GM21447 (cell line): Measurements from ENCODE around the gene NPAS3.

Experiments used
- ATAC-seq: cut with Tn5 transposase; IDR thresholded peaks from one replicate; pipeline ENCODE4 v1.9.1; 2021; ENCODE audit not compliant: unreplicated experiment

The NPAS3 gene

DNA sequence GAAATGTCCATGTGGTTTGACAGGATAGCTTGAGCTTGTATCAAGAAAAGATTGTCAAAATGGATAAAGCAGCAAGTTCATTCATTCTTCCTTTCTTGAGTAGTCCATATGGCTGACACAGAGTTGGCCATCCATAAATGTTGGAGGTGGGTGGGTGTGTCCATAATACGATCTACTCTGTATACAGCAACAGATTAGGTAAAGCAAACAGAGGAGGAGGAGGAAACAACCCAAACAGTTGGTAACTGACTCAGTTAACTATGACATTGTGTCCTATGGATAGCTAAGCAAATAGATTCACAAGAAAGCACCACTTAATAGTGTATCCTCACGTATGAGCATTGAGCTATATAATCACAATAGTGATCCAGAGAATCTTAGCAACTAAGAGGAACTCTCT, 868.2 kb downstream of the NPAS3 start:
- ATAC-seq, result no peak

DNA sequence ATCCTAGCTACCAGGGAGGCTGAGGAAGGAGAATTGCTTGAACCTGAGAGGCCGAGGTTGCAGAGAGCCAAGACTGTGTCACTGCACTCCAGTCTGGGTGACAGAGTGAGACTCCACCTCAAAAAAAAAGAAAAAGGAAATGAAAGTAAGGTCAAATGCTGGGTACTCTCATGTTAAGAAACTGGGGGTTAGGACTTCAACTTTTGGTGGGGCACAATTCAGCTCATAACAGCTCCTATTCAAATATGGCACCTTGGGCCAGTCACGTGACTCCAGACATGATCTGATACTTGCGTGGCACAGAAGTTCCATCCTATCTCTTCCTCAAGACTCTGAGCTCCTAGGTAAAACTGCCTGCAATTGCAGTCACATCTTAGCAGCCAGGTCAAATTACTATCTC, 869.5 kb downstream of the NPAS3 start:
- ATAC-seq, result no peak

DNA sequence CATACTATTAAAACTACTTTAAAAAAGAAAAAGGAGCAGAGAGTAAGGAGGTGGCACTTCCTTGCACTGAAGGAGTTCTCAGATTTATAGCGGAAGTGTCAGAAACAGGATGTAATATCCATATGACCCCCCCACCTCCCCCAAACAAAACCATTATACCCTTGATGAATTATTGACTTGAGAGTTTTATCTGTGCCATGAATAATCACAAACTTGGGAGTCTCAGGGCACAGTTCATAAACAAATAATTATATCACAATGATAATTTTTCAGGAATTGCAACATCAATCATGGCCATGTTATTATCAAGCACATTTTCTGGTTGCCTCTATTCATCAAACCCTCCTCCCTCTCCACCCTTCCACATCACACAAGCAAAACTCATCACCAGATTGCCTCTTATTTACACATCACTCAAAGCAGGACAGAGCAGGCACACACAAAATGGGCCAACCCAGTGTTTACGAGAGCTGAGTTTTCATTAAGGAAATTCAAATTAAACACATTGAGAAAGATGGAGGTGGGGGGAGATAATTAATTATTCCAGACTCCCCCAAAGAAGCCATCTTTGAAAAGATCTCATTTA, 870.8 kb downstream of the NPAS3 start:
- ATAC-seq, result no peak

DNA sequence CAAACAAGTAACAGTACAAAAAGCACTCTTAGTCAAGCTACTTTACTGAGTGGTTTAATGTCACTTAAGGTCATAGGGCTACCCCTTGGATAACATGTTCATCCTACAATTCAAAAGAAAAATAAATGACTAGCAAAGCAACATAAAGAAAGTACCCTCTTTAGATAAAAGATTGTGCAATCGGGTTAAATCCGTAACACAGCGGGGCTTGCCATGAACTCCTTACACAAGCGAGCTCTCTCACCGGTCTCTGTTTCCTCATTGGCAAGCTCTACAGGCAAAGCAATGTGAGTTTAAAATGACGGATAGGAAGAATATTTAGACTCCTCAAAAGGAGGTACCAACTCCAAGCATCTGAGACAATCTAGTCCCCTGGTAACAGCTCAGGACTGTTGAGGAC, 871.6 kb downstream of the NPAS3 start:
- ATAC-seq, result no peak

DNA sequence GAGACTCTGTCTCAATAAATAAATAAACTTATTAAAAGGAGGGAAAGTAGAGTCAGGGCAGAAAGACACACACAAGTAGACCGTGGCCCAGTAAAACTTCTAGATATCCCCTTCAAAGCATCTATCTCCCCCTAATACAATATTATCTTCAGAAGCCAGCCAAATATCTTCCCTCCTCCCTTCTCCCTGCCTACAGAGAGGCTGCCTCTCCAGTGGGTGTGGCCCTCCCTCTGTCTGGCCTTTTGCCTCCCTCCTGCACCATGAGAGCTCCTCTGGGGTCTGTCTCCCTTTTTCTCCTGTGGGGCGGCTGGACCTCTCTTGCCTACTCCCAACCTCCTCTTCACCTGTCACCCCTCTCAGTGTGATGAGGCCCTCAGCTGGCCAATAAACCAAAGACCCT, 873.0 kb downstream of the NPAS3 start:
- ATAC-seq, result no peak

DNA sequence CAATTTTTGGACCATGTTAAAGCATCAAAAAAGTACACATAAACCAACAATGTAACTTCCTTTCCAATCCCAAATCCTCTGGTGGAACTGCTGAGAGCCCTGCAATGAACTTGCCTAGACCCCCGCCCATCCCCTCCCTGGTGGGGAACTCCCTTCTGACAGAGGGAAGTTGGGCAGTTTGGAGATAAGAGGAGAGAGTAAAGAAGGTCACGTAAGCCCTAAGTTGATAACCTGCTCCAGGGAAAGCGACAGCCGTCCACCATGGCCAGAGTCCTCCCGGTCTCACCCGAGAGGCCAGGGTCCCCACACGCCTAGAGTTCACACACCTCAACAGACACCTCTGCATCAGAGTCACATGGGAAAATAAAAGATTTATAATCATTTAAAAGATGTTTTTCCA, 873.5 kb downstream of the NPAS3 start:
- no peak for ATAC-seq

DNA sequence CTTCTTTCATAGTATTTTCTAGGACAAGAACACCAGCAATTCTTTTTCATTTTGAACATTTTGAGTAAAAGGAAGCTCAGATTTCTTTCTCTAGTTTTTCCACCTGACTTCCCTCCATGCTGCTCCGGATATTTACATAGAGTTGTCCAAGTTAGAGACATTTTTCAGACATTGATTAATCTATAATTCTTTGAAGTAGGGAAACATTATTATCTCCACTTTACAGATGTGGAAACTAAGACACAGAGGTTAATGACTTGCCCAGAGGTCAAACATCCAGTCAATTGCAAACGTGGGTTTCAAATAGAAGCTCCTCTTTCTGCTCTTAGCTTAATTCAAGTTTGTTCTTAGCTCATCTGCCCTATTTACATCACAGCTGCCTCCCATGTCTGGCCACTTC, 873.9 kb downstream of the NPAS3 start:
- ATAC-seq, result no peak

DNA sequence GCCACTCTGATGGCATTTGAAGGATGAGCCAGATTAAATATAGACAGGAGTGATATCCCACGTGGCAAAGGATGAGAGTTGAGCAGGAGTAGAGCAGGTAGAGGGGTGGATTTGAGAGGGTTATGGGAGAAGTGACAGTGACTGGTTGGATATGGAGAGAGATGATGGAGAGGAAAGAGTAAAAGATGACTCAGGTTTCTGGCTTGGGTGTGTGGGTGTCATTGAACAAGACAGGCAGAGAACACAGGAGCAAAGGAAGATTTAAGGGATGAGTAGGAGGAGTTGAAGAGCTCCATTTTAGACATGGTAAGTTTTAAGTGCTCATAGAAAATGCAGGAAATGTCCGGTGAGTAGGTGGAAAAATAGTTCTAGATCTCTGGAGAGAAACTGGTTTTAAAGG, 875.3 kb downstream of the NPAS3 start:
- no peak for ATAC-seq

DNA sequence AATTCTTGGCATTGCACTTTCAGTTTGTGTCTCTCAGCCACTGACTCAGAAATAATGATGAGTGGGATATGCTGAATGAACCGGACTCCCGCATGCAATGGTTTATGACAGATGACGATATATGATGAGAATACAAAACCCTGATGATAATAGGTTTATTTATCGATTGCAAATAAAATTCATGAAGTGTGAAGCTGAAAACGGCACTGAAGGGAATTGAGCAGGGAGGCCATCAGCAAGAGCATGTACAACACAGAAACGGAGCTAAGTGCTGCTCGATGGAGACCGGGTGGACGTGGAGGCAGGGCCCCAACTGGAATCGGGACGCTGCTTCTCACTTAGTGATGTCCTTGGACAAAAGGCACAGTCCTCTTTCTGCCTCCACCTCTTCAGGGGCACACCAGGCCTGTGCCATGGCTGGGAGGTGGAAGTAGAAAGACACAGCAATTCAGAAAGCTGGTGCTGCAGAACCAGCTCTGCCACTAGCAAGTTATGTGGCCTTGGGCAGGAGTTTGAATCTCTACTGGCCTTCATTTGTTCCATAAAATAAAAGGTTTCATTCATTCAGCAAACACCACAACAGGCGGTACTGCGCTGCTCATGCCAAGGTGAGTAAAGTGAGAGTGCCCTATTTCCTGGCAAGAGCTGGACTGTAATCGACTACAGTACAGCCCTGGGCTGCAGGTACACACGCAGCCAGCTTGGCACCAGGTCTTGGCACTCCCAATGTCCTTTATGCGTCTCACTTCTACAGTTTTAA, 895.2 kb downstream of the NPAS3 start:
- ATAC-seq, result no peak

DNA sequence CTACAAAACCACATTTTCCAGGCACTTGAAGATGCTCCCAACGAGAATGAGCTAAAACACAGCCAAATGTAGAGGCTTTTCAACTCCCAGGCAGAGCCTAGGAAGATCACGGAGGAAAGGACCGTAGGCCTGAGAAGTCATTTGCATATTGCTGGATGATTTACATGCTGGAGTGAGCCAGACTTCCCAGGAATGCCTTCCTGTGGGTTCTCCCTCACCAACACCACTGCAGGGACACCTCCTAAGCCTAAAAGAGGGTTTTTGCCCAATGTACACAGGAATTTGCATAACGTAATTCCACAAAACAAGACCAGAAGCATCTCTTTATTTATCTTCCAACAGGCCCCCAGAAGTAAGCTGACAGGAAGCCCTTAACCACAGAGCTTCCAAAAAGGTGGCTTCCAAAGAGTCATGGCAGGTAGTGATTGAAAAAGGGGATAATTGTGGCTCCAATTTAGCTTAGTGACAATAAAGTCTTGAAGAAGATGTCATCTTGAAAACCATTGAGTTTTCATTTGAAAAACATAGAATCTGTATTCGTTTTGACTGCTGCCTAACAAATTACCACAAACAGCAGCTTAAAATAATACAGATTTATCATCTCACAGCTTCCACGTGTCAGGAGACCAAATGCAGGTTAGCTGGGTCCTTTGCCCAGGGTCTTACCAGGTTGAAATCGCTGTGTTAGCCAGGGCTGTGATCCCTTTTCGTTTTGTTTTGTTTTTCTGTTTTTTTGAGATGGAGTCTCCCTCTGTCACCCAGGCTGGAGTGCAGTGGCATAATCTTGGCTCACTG, 896.0 kb downstream of the NPAS3 start:
- ATAC-seq, result no peak

DNA sequence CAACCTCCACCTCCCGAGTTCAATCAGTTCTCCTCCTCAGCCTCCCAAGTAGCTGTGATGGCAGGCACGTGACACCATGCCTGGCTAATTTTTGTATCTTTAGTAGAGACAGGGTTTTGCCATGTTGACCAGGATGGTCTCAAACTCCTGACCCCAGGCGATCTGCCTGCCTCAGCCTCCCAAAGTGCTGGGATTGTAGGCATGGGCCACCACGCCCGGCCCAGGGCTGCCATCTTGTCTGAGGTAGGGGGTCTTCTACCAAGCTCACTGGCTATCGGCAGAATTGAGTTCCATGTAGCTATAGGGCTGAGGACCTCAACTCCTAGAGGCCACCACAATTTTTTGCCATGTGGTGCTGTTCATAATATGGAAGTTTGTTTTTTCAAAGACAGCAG, 896.6 kb downstream of the NPAS3 start:
- no peak for ATAC-seq

DNA sequence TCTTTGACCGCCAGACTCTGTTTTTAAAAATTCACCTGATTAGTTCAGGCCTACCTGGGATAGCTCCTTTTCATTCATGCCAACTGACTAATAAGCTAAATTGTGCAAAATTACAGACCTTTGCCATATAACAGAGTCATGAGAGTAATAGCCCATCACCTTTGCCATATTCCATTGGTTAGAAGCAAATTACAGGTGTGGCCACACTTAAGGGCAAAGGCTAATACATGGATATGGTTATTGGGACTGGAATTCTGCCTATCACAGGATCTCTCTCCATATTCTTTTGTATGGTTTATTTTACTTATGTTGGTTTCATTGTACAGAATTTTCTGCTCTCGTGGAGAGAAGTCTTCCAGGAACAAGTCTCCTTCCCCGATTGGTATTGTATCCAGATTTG, 897.0 kb downstream of the NPAS3 start:
- ATAC-seq, result no peak

DNA sequence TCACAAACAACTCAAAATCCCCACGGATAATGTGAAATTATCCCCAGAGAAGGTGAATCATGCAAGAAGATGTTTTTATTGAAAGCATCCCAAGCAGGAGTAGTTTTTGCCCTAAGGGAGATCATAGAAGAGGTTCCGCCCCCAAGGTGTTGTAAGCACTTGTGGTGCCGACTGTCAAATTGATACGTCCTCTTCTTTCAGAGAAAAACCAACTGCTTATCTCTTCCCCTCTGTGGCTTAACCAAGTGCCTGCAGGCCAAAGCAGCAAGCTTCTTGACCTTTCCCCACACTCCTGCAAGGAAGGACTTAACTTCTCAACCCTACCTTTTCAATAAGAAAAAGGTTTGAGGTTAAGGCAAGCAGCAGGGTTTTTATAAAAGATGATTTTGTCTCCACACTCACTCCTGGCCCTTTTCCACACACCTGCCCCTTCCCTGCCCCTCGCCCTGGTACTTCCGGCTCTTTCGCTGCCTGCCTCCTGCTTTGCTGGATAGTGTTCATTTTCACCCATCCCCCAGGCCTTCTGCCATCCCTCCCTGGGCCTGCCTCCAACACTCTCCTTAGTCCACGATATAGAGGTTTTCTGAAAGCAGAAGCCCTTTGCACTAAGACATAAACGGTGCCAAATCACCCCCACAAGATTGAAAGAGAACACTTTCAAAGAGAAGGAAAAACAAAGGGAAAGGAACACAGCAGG, 897.7 kb downstream of the NPAS3 start:
- ATAC-seq, result no peak

DNA sequence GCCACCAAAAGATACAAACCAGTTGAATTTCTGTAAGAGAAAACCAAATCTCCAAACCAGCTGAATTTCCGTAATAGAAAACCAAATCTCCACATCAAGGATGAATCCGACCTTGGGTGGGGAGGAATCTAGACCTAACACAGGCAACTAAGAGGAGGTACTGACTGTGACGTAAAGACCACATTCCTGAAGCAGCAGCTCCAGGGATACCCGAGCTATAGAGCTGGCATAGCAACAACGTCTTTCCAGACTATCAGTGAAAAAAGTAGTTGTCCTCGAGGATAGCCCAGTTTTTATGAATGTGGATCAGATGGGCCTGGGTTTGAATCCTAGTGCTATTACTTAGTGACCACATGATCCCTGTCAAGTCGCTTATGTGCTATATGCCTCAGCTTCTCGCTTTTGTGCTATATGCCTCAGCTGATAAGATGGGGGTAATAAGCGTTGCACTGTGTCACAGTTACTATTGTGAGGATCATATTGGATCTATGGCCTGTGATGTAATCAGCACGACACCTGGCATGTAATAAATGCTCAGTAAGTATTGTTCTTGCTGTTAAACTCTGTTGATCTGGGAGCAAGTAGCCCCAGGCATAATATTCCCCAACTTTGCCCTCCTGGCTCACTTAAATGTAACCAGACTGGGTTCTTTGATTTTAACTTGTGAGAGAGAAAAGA, 898.4 kb downstream of the NPAS3 start:
- ATAC-seq, result no peak

DNA sequence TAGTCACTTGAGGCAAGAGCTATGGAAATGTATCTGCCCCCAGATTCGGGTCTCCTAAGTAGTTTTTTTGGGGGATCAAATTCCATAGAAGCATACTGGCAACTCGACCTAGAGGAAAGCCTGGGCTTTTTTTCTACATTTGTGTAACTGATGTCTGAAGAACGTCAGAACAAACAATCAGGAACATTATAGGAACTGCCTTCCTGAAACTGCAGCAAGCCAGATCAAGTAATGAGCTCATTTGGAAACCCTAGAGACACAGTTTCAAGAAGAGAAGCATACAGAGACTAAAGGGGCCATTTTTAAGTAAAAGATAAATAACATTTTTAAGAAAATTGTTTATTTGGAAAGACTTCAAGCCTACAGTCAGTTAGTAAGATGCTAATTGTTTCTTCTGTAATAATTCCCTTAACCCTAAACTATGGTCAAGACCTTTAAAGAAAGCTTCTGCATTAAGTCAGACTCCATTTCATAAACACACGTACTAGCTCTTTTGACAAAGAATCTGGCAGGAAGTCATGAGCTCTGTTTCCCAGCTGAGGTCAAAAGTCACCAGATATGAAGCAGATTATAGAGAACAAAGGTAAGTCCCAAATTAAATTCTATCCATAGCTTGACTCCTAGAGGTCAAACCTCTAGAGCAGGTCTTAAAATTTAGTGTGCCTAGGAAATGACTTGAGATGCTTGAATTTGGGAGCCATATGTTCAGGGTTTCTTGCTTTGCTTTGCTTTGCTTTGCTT, 899.4 kb downstream of the NPAS3 start:
- ATAC-seq, result no peak

DNA sequence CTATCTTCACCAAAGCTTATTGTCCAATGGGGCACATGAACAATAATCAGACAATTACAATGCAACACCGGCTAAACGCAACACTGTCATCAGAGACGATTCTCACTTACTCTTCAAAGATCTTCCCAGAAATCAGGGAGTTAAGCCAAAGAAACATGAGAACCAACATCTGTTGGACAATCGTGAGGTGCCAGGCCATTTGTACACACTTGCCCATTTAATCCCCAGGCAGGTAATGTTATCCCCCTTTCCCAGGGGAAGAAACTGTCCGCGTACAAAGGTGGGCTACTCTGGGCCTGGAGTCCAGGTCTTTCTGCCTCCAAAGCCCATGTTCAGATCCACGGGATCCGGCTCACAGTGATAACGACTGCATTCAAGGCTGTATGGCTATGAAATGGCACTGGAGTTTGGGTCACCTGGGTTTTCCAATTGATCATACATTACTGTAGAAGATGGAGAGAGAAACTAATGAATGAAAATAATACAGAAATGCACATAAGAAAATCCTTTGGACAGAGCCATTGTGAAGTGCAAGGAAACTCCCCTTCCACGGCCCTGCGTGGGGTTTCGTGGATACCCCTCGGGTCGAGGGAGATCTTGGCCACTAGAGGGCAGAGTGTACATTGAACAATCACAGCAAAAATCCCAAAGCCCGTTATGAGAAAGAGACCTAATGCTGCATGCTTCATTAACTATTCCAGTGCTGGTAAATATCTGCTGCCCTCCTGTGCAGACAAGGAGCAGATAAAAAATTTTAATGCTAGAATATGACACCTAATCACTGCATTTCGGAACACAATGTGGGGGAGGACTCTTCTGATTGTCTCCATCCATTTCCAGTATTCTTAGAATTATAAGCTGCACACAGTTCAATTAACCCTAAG, 900.8 kb downstream of the NPAS3 start:
- ATAC-seq, result no peak

DNA sequence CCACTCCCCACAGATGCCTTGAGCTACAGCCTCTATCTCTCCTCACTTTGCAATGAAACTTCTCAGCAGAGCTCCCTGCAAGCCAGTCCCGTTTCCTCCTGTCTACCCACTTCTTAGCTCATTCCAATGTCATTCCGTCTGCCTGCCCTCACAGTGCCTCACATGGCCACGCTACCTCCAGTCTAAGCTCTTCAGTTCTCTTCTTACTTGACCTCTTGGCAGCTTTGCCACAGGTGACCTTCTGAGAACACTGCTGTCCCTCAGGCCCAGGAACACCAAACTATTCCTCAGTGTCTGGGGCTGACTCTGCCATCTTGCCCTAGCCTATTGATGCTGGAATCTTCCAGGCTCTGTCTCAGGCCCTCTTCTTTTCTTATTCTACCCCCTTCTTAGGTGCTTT, 902.1 kb downstream of the NPAS3 start:
- no peak for ATAC-seq

DNA sequence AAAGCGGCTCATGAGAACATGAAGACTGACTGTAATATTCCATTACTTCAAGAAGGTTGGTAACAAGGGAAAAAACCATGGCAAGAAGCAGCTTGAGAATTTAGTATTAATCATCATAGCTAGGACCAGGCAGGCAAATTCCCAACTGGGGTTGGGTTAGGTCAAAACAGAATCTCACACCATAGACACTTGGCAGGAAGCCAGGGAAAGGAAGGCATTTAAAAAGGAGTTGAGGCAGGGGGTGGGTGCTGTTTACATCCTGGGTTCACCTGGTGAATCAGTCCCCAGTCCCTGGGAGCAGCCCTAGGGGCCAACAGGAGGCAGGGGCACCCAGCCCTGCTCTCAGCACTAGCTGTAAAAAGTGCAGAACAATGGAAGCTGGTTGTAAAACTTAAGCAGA, 903.6 kb downstream of the NPAS3 start:
- no peak for ATAC-seq

DNA sequence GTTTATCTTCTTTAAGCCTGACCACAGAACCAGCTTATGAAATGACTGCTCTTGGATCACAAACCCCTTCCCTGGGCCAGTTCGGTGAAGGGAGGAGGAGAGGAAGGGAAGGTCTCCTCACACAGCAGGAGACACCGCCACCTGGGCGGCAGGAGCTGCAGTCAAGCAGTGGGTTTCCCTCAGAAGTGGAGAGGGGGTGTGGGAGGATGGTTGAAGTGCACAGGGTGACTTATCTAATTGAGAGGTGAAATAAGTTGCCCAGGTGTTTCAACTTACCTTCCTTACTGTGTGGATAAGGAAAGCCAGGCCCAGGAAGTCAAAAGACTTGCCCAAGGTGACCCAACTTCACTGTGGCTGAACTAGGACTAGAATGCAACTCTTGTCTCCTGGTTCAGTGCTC, 905.4 kb downstream of the NPAS3 start:
- ATAC-seq, result no peak
